HCT116 (cell line): Measurements from ENCODE around the gene ALPL. TPM values are rescaled to one million over a fixed set of nuclear protein-coding genes. Genes with fewer than 3 reads are reported as not detected.

Source experiments
- ATAC-seq: fragments of 200-7000 bp; cut with Tn5 transposase; 2 replicates; pipeline ENCODE4 v1.9.1; 2020; ENCODE audit warnings: mild to moderate bottlenecking, moderate library complexity
- BruUV-seq: library from RNA; stranded (reverse); fragments of 400-500 nt; replicated peaks from 2 replicates; lab custom pipeline; 2021; lab: Mats Ljungman, UMichigan
- CTCF ChIA-PET: fragments of 300-600 bp; sonication (Branson Sonifier 250); formaldehyde crosslinking; loops from one replicate; lab custom pipeline; 2021; ENCODE audit warnings: antibody characterized with exemption; lab: Charles Lee
- POLR2A ChIA-PET: fragments of 300-600, 350-600 bp; sonication (Branson Sonifier 250); formaldehyde crosslinking; loops from one replicate; lab custom pipeline; 2021; ENCODE audit warnings: antibody characterized with exemption; lab: Charles Lee
- RAD21 ChIA-PET, 2 experiments: fragments of 300-600 bp; sonication (Branson Sonifier 250); formaldehyde crosslinking; loops; one replicate each; lab custom pipeline; 2023; ENCODE audit warnings: low total read pairs in 2 of 2; ENCODE audit not compliant: uncharacterized antibody in 2 of 2, unreplicated experiment in 2 of 2, low non-redundant PET in 1 of 2; lab: Charles Lee
- DNase-seq: peaks from one replicate; pipeline ENCODE4 v3.0.0-alpha.2; 2010; ENCODE audit warnings: low read depth, low spot score
- H2AFZ ChIP-seq: fragments of 200-600 bp; shearing (Covaris generic), sonication (generic); 2 replicates; pipeline ENCODE4 v1.6.1; 2017; ENCODE audit warnings: low read depth, mixed run types, mixed read lengths, antibody characterized with exemption, low read length; ENCODE audit not compliant: poor library complexity, severe bottlenecking
- H3K27ac ChIP-seq: 2 replicates; pipeline ENCODE4 v1.5.1; 2012; ENCODE audit warnings: low read depth, low read length
- H3K27me3 ChIP-seq: fragments of 200-600 bp; sonication (generic); 2 replicates; pipeline ENCODE4 v1.6.1; 2016; ENCODE audit warnings: mixed run types, low read length, mixed read lengths; ENCODE audit not compliant: insufficient read depth
- H3K36me3 ChIP-seq, 2 experiments: fragments of 200-500 bp in 1 of 2; fragments of 200-600 bp in 1 of 2; sonication (Bioruptor generic) in 1 of 2; sonication (generic) in 1 of 2; 2 replicates each; pipeline versions ENCODE4 v1.5.1 to v1.6.1; 2014 to 2016; ENCODE audit warnings: low read length in 2 of 2, inconsistent platforms in 1 of 2, mixed read lengths in 1 of 2, mixed run types in 1 of 2; ENCODE audit not compliant: insufficient read depth in 2 of 2, control insufficient read depth in 1 of 2
- H3K4me1 ChIP-seq, 2 experiments: fragments of 200-600 bp in 1 of 2; sonication (generic) in 1 of 2; 2 replicates each; pipeline versions ENCODE4 v1.5.1 to v1.6.1; 2012 to 2017; ENCODE audit warnings: low read length in 2 of 2, inconsistent platforms in 1 of 2, mild to moderate bottlenecking in 1 of 2, mixed read lengths in 1 of 2, mixed run types in 1 of 2, moderate library complexity in 1 of 2; ENCODE audit not compliant: insufficient read depth in 2 of 2, control insufficient read depth in 1 of 2
- H3K4me2 ChIP-seq: fragments of 200-600 bp; sonication (generic); 2 replicates; pipeline ENCODE4 v1.6.1; 2017; ENCODE audit warnings: mixed run types, low read length, mixed read lengths
- H3K4me3 ChIP-seq, 2 experiments: fragments of 200-600 bp in 1 of 2; sonication (generic) in 1 of 2; replicated peaks in 1 of 2; 2 replicates each; pipeline ENCODE4 v1.5.1; 2011 to 2016; ENCODE audit warnings: low read length in 2 of 2, control low read depth in 1 of 2, low read depth in 1 of 2, mild to moderate bottlenecking in 1 of 2, mixed read lengths in 1 of 2, mixed run types in 1 of 2
- H3K79me2 ChIP-seq: fragments of 200-600 bp; sonication (generic); 2 replicates; pipeline ENCODE4 v1.6.1; 2017; ENCODE audit warnings: mild to moderate bottlenecking, mixed run types, low read length, moderate library complexity, mixed read lengths; ENCODE audit not compliant: insufficient read depth
- H3K9ac ChIP-seq: fragments of 200-600 bp; sonication (generic); 2 replicates; pipeline ENCODE4 v1.6.1; 2016; ENCODE audit warnings: low read length, mixed read lengths
- H3K9me2 ChIP-seq: fragments of 200-600 bp; sonication (generic), shearing (Covaris generic); 2 replicates; pipeline ENCODE4 v1.6.1; 2017; ENCODE audit warnings: mixed run types, mild to moderate bottlenecking, moderate library complexity; ENCODE audit not compliant: insufficient read depth
- H3K9me3 ChIP-seq, 2 experiments: fragments of 200-500 bp in 1 of 2; fragments of 200-600 bp in 1 of 2; sonication (Bioruptor generic) in 1 of 2; sonication (generic) in 1 of 2; 2 replicates each; pipeline ENCODE4 v1.6.1; 2014 to 2017; ENCODE audit warnings: low read length in 2 of 2, mixed read lengths in 2 of 2, inconsistent platforms in 1 of 2, low read depth in 1 of 2, mild to moderate bottlenecking in 1 of 2, mixed run types in 1 of 2, moderate library complexity in 1 of 2; ENCODE audit not compliant: control insufficient read depth in 1 of 2, insufficient read depth in 1 of 2
- H4K20me1 ChIP-seq: fragments of 200-600 bp; sonication (generic), shearing (Covaris generic); 2 replicates; pipeline ENCODE4 v1.6.1; 2017; ENCODE audit warnings: mixed run types, mild to moderate bottlenecking, moderate library complexity; ENCODE audit not compliant: insufficient read depth
- ATF3 ChIP-seq: IDR thresholded peaks from 2 replicates; pipeline ENCODE4 v1.6.1; 2012
- CBX3 ChIP-seq: IDR thresholded peaks from 2 replicates; pipeline ENCODE4 v1.6.1; 2012; ENCODE audit warnings: low read depth
- CTCF ChIP-seq, 3 experiments: fragments of 200-600 bp in 1 of 3; sonication (generic) in 1 of 3; IDR thresholded peaks in 2 of 3; conservative IDR thresholded peaks in 1 of 3; 2 replicates each; pipeline ENCODE4 v1.5.1; 2012 to 2017; ENCODE audit warnings: low read depth in 2 of 3, low read length in 2 of 3, antibody characterized with exemption in 1 of 3, borderline replicate concordance in 1 of 3, control low read depth in 1 of 3, mild to moderate bottlenecking in 1 of 3, mixed read lengths in 1 of 3, mixed run types in 1 of 3, moderate library complexity in 1 of 3; ENCODE audit not compliant: insufficient read depth in 1 of 3
- EZH2 ChIP-seq: fragments of 200-600 bp; sonication (generic); IDR thresholded peaks from 2 replicates; pipeline ENCODE4 v1.6.1; 2017; ENCODE audit warnings: antibody characterized with exemption, mixed run types
- FOSL1 ChIP-seq: IDR thresholded peaks from 2 replicates; pipeline ENCODE4 v1.6.1; 2012; ENCODE audit warnings: low read depth
- JUND ChIP-seq: IDR thresholded peaks from 2 replicates; pipeline ENCODE4 v1.6.1; 2012
- MAX ChIP-seq: IDR thresholded peaks from 2 replicates; pipeline ENCODE4 v1.6.1; 2012
- POLR2A ChIP-seq: IDR thresholded peaks from 2 replicates; pipeline ENCODE4 v1.7.0; 2011; ENCODE audit warnings: borderline replicate concordance; ENCODE audit not compliant: insufficient read depth, insufficient read length; ENCODE audit errors: extremely low read depth
- SIN3A ChIP-seq: IDR thresholded peaks from 2 replicates; pipeline ENCODE4 v1.6.1; 2012; ENCODE audit warnings: low read depth
- SP1 ChIP-seq: IDR thresholded peaks from 2 replicates; pipeline ENCODE4 v1.6.1; 2012; ENCODE audit warnings: low read depth
- TCF7L2 ChIP-seq: IDR thresholded peaks from 2 replicates; pipeline ENCODE4 v1.7.0; 2011; ENCODE audit warnings: borderline replicate concordance, inconsistent platforms; ENCODE audit not compliant: insufficient read depth, insufficient read length; ENCODE audit errors: extremely low read depth
- ZNF274 ChIP-seq: fragments of 200-500 bp; sonication (Bioruptor generic); IDR thresholded peaks from 2 replicates; pipeline ENCODE4 v1.6.1; 2014; ENCODE audit warnings: mild to moderate bottlenecking, low read depth, low read length, inconsistent platforms
- intact Hi-C: fragments of 100-400 bp; cut with micrococcal nuclease; formaldehyde crosslinking; loops from 2 replicates; pipeline ENCODE4 v1.10.0; 2022
- total RNA-seq: library from RNA; stranded (reverse); gene quantifications from one replicate; pipeline ENCODE4 v1.2.1, GENCODE V29; 2021; ENCODE audit not compliant: unreplicated experiment

ALPL gene
- total RNA-seq, 1 experiment from 2014 or later: 0.61 TPM

GRCh38 chr1:21494196-21494595 is 15.0 kb upstream of the ALPL start (continued):
- no peak for TF ChIP-seq TCF7L2
- TF ChIP-seq SP1: no peak
- TF ChIP-seq, all 23 proteins: peak for 0

- ChIA-PET RAD21 (no interaction called here), POLR2A (no interaction called here), CTCF (no interaction called here)
- Histone ChIP-seq H3K4me2 (no peak overlapping the region), H3K4me1 (peaks cover 0 to 3% of the 10 kb centered on the region in 2 experiments; a peak in 1 of 4 replicates), H3K9ac (no peak overlapping the region), H3K9me2 (no peaks in the 10 kb centered on the region), H4K20me1 (no peaks in the 10 kb centered on the region), H3K27me3 (no peaks in the 10 kb centered on the region), H2AFZ (no peak overlapping the region), H3K27ac (no peak overlapping the region), H3K36me3 (no peaks in the 10 kb centered on the region), H3K4me3 (no peak overlapping the region), H3K9me3 (peaks cover 0 to 6% of the 10 kb centered on the region in 2 experiments; a peak in 1 of 4 replicates), H3K79me2 (no peaks in the 10 kb centered on the region)
- DNase-seq: no peak
- ATAC-seq: no peak
- BruUV-seq: no TSS peak
- TF ChIP-seq MAX (no peak), ATF3 (no peak), SIN3A (no peak), FOSL1 (no peak), JUND (no peak), CBX3 (no peak), ZNF274 (no peak), CTCF (IDR thresholded peaks at IDR 0.05 in 2 of 3, conservative IDR thresholded peaks at IDR 0.05 in 1 of 3; ENCODE audit: borderline replicate concordance in 1 of 3, insufficient read depth in 1 of 3, low read depth in 2 of 3, low read length in 2 of 3) (no peak), POLR2A (no peak), EZH2 (no peak)
- intact Hi-C loops: loop anchor here (10.0 kb wide), 1 partner anchor 121 kb away; no protein-coding TSS in a partner anchor
Measured at GRCh38 chr1:21495225-21495820, 13.9 kb upstream of the ALPL start.
